GM19468 (cell line): ENCODE results near the gene ELMOD2.
"Not testable (repeated sequence)": the region's sequence is repeated elsewhere in the genome, so short reads cannot be mapped to it uniquely, and the experiment has no call there.

Experiments
- ATAC-seq: cut with Tn5 transposase; IDR thresholded peaks from one replicate; pipeline ENCODE4 v1.9.1; 2021; ENCODE audit warnings: mild to moderate bottlenecking, moderate library complexity, moderate number of reproducible peaks; ENCODE audit not compliant: unreplicated experiment; ENCODE audit errors: extremely low read depth

The ELMOD2 gene

GRCh38 chr4:140523857-140524742, at the start of gene ELMOD2:
ELMOD2 (plus strand) TSS chr4:140524168; CDS start chr4:140525429, 1,261 bp downstream.
- ATAC-seq: peak; percentile 100

DNA sequence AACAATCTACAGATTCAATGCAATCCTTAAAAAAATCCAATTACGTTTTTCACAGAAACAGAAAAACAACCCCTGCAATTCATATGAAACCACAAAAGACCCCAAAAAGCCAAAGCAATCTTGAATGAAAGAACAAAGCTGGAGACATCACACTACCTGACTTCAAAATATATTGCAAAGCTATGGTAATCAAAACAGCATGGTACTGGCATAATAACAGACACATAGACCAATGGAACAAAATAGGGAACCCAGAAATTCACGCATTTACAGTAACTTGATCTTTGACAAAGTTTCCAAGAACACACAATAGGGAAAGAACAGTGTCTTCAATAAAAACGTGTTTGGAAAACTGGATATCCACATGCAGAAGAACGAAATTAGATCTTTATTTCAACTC, 40.5 kb upstream of the ELMOD2 start:
- ATAC-seq: no peak

DNA sequence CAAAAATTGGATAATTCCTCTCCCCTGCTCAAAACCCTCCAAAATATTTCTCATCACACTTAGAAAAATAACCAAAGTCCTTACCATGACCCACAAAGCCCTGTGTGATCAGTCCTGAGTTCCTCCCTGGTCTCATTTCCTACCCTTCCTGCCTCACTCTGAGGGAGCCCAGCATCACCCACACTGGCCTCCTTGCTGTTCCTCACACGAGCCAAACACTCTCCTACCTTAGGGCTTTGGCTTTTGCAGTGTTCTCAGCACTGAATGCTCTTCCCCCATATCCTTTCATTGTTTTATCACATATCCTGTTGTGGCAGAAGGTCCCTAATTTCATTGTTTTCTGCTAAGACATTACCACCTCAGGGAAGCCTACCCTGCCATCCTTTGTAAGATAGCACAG, 38.0 kb upstream of the ELMOD2 start:
- no peak for ATAC-seq

DNA sequence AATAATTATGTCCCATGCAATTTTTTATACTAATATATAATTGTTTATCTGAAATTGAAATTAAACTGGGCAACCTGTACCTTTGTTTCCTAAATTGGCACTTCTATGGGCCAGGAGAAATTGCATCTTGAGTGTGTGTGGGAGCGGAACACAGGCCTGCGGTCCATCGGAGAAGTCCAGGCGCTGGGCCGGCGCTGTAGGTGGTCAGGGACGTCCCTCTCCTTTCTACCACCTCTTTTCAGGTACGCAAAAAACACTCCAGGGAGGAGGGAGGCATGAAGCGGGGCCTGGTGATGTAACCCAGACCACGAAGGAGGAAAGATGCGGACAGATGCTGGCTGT, 26.6 kb upstream of the ELMOD2 start:
- ATAC-seq: no peak

- ATAC-seq: no peak
These were observed 26.0 kb upstream of the ELMOD2 start, which contains the start of gene MGAT4D for GRCh38 chr4:140497747-140498636. MGAT4D (minus strand) TSS chr4:140498293; CDS start chr4:140498222, 71 bp downstream.

DNA sequence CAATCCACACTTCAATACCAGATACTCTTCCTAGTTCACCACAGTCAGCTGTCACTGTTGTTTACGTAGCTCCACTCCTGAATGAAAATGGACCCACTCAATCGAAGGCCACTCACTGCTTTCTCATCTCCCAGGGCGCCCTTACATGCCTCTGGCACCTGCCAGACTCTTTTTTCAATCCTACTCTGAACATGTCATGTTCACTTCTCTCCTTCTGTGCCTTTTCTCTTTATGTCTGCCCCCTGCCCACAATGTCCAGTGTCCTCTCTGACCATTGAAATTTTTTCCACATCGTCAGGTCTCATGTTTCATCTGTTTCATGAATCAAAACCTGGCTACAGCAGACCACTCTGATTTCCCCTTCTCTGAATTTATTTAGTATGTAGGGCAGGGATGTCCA, 24.6 kb upstream of the ELMOD2 start:
- no peak for ATAC-seq

DNA sequence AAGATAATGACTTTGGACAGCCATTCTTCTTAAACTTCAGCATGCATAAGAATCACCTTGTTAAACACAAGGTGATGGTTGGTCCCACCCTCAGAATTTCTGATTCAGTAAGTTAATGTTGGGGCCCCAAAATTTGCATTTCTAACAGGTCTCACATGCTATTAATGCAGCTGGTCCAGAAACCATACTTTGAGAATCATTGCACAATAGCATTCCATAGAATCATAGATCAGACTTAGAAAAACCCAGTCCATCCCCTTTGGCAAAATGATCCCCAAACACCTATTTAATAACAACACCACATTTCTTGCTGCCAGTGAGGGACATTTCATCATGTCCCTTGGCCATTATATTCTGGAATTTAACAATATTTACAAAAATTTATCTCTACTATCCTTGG, 19.7 kb upstream of the ELMOD2 start:
- ATAC-seq: no peak

DNA sequence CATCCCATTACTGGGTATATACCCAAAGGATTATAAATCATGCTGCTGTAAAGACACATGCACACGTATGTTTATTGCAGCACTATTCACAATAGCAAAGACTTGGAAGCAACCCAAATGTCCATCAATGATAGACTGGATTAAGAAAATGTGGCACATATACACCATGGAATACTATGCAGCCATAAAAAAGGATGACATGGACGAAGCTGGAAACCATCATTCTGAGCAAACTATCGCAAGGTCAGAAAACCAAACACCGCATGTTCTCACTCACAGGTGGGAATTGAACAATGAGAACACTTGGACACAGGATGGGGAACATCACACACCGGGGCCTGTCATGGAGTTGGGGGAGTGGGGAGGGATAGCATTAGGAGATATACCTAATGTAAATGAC, 10.2 kb upstream of the ELMOD2 start:
- ATAC-seq: not testable (repeated sequence)

DNA sequence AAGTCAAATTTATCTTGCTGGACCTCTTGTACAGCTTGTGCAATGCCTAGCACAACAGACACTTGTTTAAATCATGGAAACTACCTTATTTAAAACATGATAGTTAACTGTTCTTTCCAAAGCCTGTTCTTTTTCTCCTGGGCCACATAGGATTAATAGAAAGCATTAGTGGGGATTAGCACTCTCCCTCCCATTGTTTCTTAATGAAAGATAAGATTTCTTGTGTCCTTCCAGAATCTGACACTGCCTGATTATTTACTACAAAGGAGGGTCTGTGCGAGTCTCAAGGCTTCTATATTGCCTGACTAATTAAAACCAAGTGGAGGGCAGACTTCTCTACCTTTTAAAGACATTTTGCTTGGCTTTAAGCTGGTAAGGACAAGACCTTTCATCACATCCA, 8.5 kb upstream of the ELMOD2 start:
- ATAC-seq: no peak

GRCh38 chr4:140523370-140523856, 555 bp upstream of the ELMOD2 start:
- no peak for ATAC-seq

- ATAC-seq: no peak
These were observed 5.5 kb downstream of the ELMOD2 start for GRCh38 chr4:140529434-140529833.

DNA sequence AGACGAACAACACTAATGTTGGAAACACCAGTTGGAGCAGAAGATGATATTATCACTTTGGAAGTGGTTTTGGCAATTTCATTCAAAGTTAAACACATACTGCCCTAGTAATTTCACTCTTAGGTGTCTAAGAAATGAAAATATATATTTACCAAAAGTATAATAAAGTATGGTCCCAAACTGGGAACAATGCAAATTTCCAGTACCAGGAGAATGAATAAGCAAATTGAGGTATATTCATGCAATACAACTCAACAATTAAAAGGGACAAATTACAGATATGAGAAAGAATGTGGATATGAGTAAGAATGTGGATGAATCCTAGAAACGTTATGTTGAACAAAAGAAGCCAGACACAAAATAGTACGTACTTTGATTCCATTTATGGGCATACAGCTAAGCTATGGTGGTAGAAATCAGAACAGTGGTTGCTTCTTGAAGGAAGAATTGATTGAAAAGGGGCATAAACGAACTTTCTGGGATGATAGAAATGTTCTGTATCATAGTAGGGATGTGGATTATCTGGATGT, 10.0 kb downstream of the ELMOD2 start:
- no peak for ATAC-seq

- peak; percentile 100 for ATAC-seq
These were observed 32.6 kb downstream of the ELMOD2 start for GRCh38 chr4:140556372-140557085.

DNA sequence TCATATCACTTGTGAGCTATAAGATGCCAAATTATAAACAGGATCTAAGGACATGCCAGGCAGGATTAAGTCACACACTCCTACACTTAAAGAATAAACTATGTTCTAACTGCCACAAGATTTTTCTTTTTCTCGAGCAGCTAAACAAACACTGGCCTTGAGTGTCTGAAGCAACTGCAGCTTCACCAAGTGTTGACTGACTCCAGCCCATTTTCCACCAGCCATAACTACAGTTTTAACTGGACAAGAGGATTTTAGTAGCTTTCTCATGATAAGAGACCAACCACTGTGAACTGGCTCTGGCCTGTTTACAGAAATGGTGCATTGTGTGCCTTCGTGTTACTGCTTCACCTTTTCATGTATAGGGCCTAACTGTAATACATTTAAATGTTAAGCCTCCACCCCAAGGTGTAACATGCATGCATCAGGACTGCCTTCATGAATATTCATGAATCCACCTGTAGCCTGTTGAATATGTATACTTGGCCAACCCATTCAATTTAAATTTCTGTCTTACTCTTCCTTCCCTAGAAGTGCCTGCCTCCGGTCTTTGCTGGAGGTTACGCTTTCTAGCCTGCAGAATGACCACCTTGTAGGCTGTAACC, 34.0 kb downstream of the ELMOD2 start:
- no peak for ATAC-seq

- ATAC-seq: no peak
These were observed 35.7 kb downstream of the ELMOD2 start for GRCh38 chr4:140559696-140560095.

DNA sequence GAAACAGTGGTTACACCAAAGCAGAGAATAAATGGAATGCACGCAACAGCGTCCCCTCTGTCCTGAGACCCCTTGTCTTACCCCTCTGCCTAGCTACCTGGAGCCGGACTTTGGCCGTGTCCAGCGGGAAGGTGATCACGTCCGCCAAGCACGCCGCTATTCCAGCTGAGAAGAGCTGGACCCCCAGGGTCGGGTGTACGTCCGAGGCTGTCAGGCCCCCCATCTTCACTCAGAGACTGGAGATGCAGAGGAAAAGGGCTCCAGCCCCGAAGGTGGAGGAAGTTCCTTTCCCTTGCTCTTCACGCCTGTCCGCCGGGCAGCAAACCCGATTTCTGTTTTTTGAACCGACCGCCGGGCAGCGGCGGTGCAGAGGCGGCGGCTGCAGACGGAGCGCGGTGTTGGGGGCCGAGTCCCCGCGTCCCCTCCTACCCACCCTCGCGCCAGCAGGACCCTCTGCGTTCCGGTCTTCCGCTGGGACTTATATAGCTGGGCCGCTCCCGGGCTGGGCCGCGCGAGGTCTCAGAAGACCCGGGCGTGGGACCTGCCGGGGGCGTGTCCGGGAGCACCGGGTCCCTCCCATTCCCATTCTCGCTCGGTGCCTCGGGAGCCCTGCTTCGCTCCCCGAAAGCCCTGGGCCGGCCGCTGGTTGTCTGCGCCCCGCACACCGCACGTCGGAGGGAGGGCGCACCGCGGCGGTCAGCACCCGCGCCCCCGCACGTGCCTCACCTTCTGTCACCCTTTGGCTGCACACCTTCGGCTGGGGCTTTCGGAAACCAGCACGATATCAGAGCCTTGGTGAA, 44.7 kb downstream of the ELMOD2 start, which contains the start of gene UCP1:
TSS of gene UCP1 (minus strand) at position 455 of the 800 bp plus-strand sequence. CDS start at position 223, 232 bp downstream.
- ATAC-seq: no peak

DNA sequence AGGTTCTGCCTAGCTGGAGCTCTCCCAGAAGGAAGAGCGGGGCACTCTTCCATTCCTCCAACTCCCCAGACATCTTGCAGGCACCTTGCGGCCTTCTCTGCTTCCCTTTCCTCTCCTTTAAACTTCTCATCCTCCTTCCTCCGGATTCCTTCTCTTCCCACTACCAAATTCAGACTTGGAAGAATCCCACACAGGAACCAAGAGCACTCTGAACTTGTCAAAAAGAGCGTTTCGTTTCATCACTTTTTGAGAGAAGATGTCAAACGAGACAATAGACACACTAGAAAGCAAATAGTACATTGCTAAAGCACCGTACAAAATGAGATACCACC, 45.3 kb downstream of the ELMOD2 start:
- ATAC-seq: no peak

DNA sequence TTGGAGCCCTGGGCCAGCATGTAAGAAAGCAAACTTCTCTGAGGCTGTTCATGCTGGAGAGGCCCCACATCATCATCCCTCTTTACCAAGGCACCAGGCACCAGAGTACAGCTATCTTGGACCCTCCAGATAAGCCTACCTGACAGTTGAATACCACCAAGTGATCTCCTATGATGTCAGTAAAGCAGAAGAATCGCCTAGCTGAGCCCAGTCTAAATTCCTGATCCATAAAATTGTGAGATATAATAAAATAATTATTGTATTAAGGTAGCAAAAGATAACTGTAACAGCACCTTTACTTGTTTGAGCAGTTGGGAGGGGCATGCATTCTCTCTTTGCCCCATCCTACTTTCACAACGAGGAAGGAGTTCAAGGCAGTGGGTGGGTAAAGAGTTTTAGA, 47.7 kb downstream of the ELMOD2 start:
- ATAC-seq: no peak

- ATAC-seq: no peak
These were observed 51.5 kb downstream of the ELMOD2 start for GRCh38 chr4:140575489-140575888.
